ENCODE data around the gene REPS2.

GRCh38 chrX:16916561-16916960 lies 29.9 kb upstream of the REPS2 start:
- no peak for TF ChIP-seq EZH2phosphoT487 (IDR thresholded peaks at IDR 0.05)
- TF ChIP-seq CTCF (IDR thresholded peaks at IDR 0.05): no peak
- TF ChIP-seq EZH2 (IDR thresholded peaks at IDR 0.05): no peak
